GM18951 (cell line): ENCODE data around the gene DMGDH.

Source experiments
- POLR2A ChIP-seq: IDR thresholded peaks from 4 replicates; pipeline ENCODE4 v1.6.1; 2011; ENCODE audit warnings: mild to moderate bottlenecking; ENCODE audit not compliant: insufficient read length, insufficient read depth; ENCODE audit errors: extremely low read depth
- in situ Hi-C: fragments of 300-500 bp; cut with MboI; formaldehyde crosslinking; loops from one replicate; pipeline ENCODE4 v1.12.0; 2022; ENCODE audit warnings: low sequenced_read_pairs, mixed read lengths, inconsistent platforms; ENCODE audit not compliant: unreplicated experiment

The DMGDH gene

GRCh38 chr5:79069488-79070349, at the start of gene DMGDH, which contains the start of gene BHMT2:
Gene DMGDH (minus strand): TSS chr5:79069674. CDS start chr5:79069620, 54 bp downstream.
Gene BHMT2 (plus strand): TSS chr5:79069767. CDS start chr5:79069783, 16 bp downstream.
- TF ChIP-seq POLR2A = no peak
- in situ Hi-C loops = no loop called here

GRCh38 chr5:79112703-79113058, 43.2 kb upstream of the DMGDH start:
- in situ Hi-C loops = no loop called here
- TF ChIP-seq POLR2A = no peak

GRCh38 chr5:79111960-79112702, 42.7 kb upstream of the DMGDH start:
- in situ Hi-C loops = no loop called here
- no peak for TF ChIP-seq POLR2A

GRCh38 chr5:79111387-79111959, 42.0 kb upstream of the DMGDH start, which contains the start of gene BHMT:
Gene BHMT (plus strand): TSS chr5:79111809. CDS start chr5:79111886, 77 bp downstream.
- TF ChIP-seq POLR2A = no peak
- in situ Hi-C loops = no loop called here

- TF ChIP-seq POLR2A = no peak
- in situ Hi-C loops = no loop called here
These were observed 40.3 kb upstream of the DMGDH start for GRCh38 chr5:79109527-79110492.

GRCh38 chr5:79108792-79109191, 39.3 kb upstream of the DMGDH start:
- in situ Hi-C loops = no loop called here
- TF ChIP-seq POLR2A = no peak

GRCh38 chr5:79108086-79108485, 38.6 kb upstream of the DMGDH start:
- TF ChIP-seq POLR2A = no peak
- in situ Hi-C loops = no loop called here

- in situ Hi-C loops = no loop called here
- TF ChIP-seq POLR2A = no peak
These were observed 37.7 kb upstream of the DMGDH start for GRCh38 chr5:79107020-79107796.

- in situ Hi-C loops = no loop called here
- TF ChIP-seq POLR2A = no peak
These were observed 36.4 kb upstream of the DMGDH start for GRCh38 chr5:79105868-79106267.

- no peak for TF ChIP-seq POLR2A
- in situ Hi-C loops = no loop called here
These were observed 24.3 kb upstream of the DMGDH start for GRCh38 chr5:79093762-79094161.

GRCh38 chr5:79091064-79091463, 21.6 kb upstream of the DMGDH start:
- TF ChIP-seq POLR2A = no peak
- in situ Hi-C loops = no loop called here

- in situ Hi-C loops = no loop called here
- no peak for TF ChIP-seq POLR2A
These were observed 19.0 kb upstream of the DMGDH start for GRCh38 chr5:79088507-79088906.
